GM12864 (cell line): Measurements from ENCODE around the gene RELT.
A peak's percentile ranks its signal among the peaks of the same experiment; 100 is the strongest.

Source experiments
- DNase-seq: peaks from one replicate; pipeline ENCODE4 v3.0.0-alpha.2; 2011; ENCODE audit warnings: low read depth
- H3K4me3 ChIP-seq: 2 replicates; pipeline ENCODE4 v1.5.1; 2011; ENCODE audit warnings: mild to moderate bottlenecking, low read depth, low read length, control low read depth
- TF ChIP-seq, protein P1 (sequence below): IDR thresholded peaks from 2 replicates; pipeline ENCODE4 v1.5.1; 2011; ENCODE audit warnings: low read depth, mild to moderate bottlenecking, moderate library complexity, low read length, control low read depth, inconsistent platforms; ENCODE audit errors: missing control alignments

The RELT gene

GRCh38 chr11:73348838-73349237 lies 27.4 kb upstream of the RELT start:
- no peak for DNase-seq
- TF ChIP-seq, protein P1, sequence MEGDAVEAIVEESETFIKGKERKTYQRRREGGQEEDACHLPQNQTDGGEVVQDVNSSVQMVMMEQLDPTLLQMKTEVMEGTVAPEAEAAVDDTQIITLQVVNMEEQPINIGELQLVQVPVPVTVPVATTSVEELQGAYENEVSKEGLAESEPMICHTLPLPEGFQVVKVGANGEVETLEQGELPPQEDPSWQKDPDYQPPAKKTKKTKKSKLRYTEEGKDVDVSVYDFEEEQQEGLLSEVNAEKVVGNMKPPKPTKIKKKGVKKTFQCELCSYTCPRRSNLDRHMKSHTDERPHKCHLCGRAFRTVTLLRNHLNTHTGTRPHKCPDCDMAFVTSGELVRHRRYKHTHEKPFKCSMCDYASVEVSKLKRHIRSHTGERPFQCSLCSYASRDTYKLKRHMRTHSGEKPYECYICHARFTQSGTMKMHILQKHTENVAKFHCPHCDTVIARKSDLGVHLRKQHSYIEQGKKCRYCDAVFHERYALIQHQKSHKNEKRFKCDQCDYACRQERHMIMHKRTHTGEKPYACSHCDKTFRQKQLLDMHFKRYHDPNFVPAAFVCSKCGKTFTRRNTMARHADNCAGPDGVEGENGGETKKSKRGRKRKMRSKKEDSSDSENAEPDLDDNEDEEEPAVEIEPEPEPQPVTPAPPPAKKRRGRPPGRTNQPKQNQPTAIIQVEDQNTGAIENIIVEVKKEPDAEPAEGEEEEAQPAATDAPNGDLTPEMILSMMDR = no peak
- no peak overlapping the region for H3K4me3 ChIP-seq

DNA sequence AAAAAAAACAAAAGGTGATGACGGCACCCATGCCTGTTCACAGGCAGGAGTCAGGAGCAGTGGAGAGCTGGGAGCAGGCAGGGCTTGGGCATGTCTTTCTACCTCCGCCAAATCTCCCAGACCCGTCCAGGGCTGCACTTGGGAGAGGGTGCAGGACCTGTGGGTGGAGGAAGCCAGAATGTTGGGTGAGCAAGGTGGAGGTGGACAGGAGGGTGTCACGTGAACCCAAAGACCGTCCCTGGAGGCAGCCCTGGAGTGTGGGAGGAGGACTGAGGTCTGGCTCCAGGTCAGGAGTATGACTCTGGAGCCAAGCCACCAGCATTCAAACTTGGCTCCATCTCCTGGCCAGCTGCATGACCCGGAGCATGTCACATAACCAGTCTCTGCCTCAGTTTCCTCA lies 26.6 kb upstream of the RELT start:
- TF ChIP-seq, protein P1 = no peak
- DNase-seq = no peak
- no peak overlapping the region for H3K4me3 ChIP-seq

DNA sequence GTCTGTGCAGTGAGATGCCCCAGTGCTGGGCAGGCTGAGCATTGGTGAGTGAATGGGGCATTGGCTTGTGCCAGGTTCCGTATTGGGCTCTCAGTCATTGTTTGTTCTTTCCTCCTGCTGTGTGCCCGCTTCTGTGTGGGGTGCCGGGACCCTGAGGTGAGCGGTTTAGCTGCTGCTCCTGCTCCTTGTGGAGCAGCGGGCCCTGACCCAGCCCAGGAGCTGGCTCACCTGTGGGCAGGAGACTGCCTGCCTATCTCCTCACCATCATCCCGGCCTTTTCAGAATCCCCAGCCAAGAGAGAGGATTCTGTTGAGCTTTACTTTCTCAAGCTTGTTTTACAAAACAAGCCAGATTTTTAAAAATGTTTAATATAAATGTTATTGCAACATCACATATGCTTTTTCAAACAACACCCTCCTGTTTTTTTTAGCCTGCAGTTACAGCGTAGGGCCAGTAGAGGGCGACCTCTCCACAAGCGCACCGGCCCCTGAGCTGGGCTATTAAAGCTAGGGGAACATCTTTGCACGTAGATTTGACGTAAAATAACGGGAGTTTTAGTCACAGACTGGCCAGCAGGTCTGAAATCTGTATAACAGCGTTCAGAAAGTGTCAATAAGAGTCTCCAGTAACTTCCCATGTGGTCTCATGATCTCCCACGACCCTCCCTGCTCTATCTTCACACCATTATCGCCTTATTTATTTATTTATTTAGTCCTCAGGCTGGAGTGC lies 25.1 kb upstream of the RELT start:
- DNase-seq = peak; percentile 25
- TF ChIP-seq, protein P1 = peak; percentile 89
- no peak overlapping the region for H3K4me3 ChIP-seq

GRCh38 chr11:73353422-73353821 lies 22.8 kb upstream of the RELT start:
- DNase-seq = no peak
- H3K4me3 ChIP-seq = no peak overlapping the region
- TF ChIP-seq, protein P1 = no peak

DNA sequence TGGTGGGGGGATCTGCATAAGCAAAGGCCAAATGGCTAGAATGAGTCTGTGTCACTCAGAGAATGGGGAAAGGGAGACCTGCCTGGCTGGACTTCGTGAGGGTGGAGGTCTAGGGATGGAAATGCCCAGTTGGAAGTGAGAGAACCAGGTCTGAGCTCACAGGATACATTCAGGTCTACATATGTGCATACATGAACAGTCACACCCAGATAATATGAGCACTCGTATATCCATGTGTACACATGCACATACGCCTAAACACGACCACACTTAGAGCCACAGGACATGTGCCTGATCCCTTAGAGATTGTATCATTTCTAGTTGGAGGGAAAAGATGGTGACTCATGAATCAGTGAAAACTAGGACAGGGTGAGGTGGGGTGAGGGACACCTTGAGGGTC lies 21.1 kb upstream of the RELT start:
- H3K4me3 ChIP-seq = no peak overlapping the region
- DNase-seq = no peak
- TF ChIP-seq, protein P1 = no peak

- TF ChIP-seq, protein P1 = no peak
- no peak for DNase-seq
These were observed 19.0 kb upstream of the RELT start for GRCh38 chr11:73356979-73357860.

GRCh38 chr11:73358071-73358470 lies 18.1 kb upstream of the RELT start:
- TF ChIP-seq, protein P1 = no peak
- DNase-seq = no peak
- no peak overlapping the region for H3K4me3 ChIP-seq

More at GRCh38 chr11:73356979-73357860, 19.0 kb upstream of the RELT start:
- H3K4me3 ChIP-seq = no peak overlapping the region
